Common myeloid progenitor, CD34-positive (primary cell): Measurements from ENCODE around the gene CD1D.

Experiments used
- CTCF ChIA-PET: fragments of 350-600 bp; sonication (Branson Sonifier 250); formaldehyde crosslinking; loops from one replicate; lab custom pipeline; 2021; ENCODE audit warnings: antibody characterized with exemption; lab: Charles Lee
- POLR2A ChIA-PET: fragments of 350-600 bp; sonication (Branson Sonifier 250); formaldehyde crosslinking; loops from one replicate; lab custom pipeline; 2021; ENCODE audit warnings: antibody characterized with exemption; lab: Charles Lee
- DNase-seq, 3 donors: peaks; one replicate each; pipeline versions ENCODE4 v3.0.0 to v3.0.0-alpha.2; 2013
- H3K27ac ChIP-seq, 2 experiments: 1 replicate in 1 of 2; 2 replicates in 1 of 2; pipeline ENCODE4 v1.7.0; 2013; ENCODE audit warnings: inconsistent platforms in 2 of 2, low read length in 2 of 2, mild to moderate bottlenecking in 2 of 2, low read depth in 1 of 2, moderate library complexity in 1 of 2; ENCODE audit not compliant: severe bottlenecking in 2 of 2, insufficient read depth in 1 of 2, poor library complexity in 1 of 2
- H3K27me3 ChIP-seq, 5 experiments: replicated peaks in 2 of 5; 1 replicate in 3 of 5; 2 replicates in 2 of 5; pipeline versions ENCODE4 v1.6.1 to v1.7.0; 2013; ENCODE audit warnings: low read length in 4 of 5, mild to moderate bottlenecking in 2 of 5, moderate library complexity in 2 of 5, inconsistent platforms in 1 of 5; ENCODE audit not compliant: insufficient read depth in 5 of 5, control insufficient read depth in 4 of 5
- H3K36me3 ChIP-seq, 4 experiments: 1 replicate in 2 of 4; 2 replicates in 2 of 4; pipeline versions ENCODE4 v1.6.1 to v1.7.0; 2013; ENCODE audit warnings: low read length in 3 of 4, control low read depth in 1 of 4, mild to moderate bottlenecking in 1 of 4; ENCODE audit not compliant: control insufficient read depth in 4 of 4, insufficient read depth in 4 of 4
- H3K4me1 ChIP-seq, 4 experiments: 1 replicate in 3 of 4; 2 replicates in 1 of 4; pipeline versions ENCODE4 v1.6.1 to v1.7.1; 2013; ENCODE audit warnings: low read length in 3 of 4, mild to moderate bottlenecking in 3 of 4, control low read depth in 1 of 4, inconsistent platforms in 1 of 4, moderate library complexity in 1 of 4; ENCODE audit not compliant: control insufficient read depth in 4 of 4, insufficient read depth in 4 of 4; ENCODE audit errors: control extremely low read depth in 1 of 4
- H3K4me3 ChIP-seq, 7 experiments: 1 replicate in 4 of 7; 2 replicates in 3 of 7; pipeline versions ENCODE4 v1.5.1 to v1.7.0; 2013; ENCODE audit warnings: mild to moderate bottlenecking in 7 of 7, low read length in 6 of 7, moderate library complexity in 6 of 7, inconsistent platforms in 2 of 7, low read depth in 2 of 7, control low read depth in 1 of 7; ENCODE audit not compliant: insufficient read depth in 4 of 7, control insufficient read depth in 1 of 7; ENCODE audit errors: extremely low read depth in 1 of 7
- H3K9me3 ChIP-seq, 5 experiments: 1 replicate in 4 of 5; 2 replicates in 1 of 5; pipeline versions ENCODE4 v1.6.1 to v1.7.1; 2013; ENCODE audit warnings: low read length in 4 of 5, mild to moderate bottlenecking in 2 of 5, inconsistent platforms in 1 of 5, low read depth in 1 of 5, moderate library complexity in 1 of 5; ENCODE audit not compliant: control insufficient read depth in 4 of 5, insufficient read depth in 2 of 5; ENCODE audit errors: control extremely low read depth in 1 of 5
- WGBS: methylation state at CpG from one replicate; pipeline ENCODE4 v1.1.5; 2013; ENCODE audit not compliant: insufficient coverage; 5-methylcytosine and 5-hydroxymethylcytosine counted together

The CD1D gene

GRCh38 chr1:158153746-158154444 lies 26.8 kb upstream of the CD1D start:
- no peak for DNase-seq
- Histone ChIP-seq H3K27me3 (peaks cover 0 to 7% (median 0%) of the 10 kb centered on the region in 5 experiments), H3K4me1 (peaks cover 3 to 18% (median 14%) of the 10 kb centered on the region in 4 experiments), H3K27ac (no peak overlapping the region), H3K4me3 (no peak overlapping the region), H3K36me3 (no peaks in the 10 kb centered on the region), H3K9me3 (no peaks in the 10 kb centered on the region)
- POLR2A ChIA-PET, result no interaction called here
- CTCF ChIA-PET, result interaction anchor here (0.6 kb wide), 1 partner anchor 161 kb away, joined by 3 read pairs; no protein-coding TSS in a partner anchor
- 63% methylated on average over 3 of the region's 5 CpGs for WGBS

GRCh38 chr1:158154501-158154900 lies 26.2 kb upstream of the CD1D start:
- Histone ChIP-seq H3K27me3 (peaks cover 0 to 7% (median 0%) of the 10 kb centered on the region in 5 experiments), H3K36me3 (no peaks in the 10 kb centered on the region), H3K27ac (no peak overlapping the region), H3K9me3 (no peaks in the 10 kb centered on the region), H3K4me3 (no peak overlapping the region), H3K4me1 (peaks cover 0 to 12% (median 9%) of the 10 kb centered on the region in 4 experiments)
- ChIA-PET CTCF (no interaction called here), POLR2A (no interaction called here)
- 100% methylated on average over 2 of the region's 3 CpGs for WGBS
- DNase-seq, result no peak

DNA sequence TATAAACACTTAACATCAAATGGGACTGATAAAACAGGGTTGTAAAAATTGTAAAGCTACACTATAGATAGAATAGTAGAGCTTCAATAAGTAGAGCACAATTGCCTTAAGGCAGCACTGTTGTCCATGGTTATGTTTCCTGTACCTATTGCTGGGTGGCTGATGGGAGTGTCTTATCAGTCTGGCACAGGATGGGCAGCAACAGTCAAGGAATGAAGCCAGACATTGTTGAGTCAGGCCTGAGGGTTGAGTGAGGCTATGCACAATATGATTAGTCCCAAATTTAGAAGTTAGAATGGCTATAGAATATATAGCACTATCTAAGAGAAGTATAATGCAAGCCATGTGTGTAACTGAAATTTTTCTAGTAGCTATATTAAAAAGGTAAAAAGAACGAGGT lies 25.0 kb upstream of the CD1D start:
- ChIA-PET CTCF (interaction anchor here (0.9 kb wide), 1 partner anchor 16 kb away, joined by 3 read pairs; no protein-coding TSS in a partner anchor), POLR2A (no interaction called here)
- Histone ChIP-seq H3K36me3 (no peaks in the 10 kb centered on the region), H3K4me3 (no peak overlapping the region), H3K9me3 (no peaks in the 10 kb centered on the region), H3K27me3 (peaks cover 0 to 7% (median 0%) of the 10 kb centered on the region in 5 experiments), H3K4me1 (peaks cover 0 to 2% (median 0%) of the 10 kb centered on the region in 4 experiments), H3K27ac (no peak overlapping the region)
- peak in 2 of 3 donors; percentile 35 to 63 for DNase-seq
- WGBS, result no CpG with 5 or more reads among the region's 1 CpG

DNA sequence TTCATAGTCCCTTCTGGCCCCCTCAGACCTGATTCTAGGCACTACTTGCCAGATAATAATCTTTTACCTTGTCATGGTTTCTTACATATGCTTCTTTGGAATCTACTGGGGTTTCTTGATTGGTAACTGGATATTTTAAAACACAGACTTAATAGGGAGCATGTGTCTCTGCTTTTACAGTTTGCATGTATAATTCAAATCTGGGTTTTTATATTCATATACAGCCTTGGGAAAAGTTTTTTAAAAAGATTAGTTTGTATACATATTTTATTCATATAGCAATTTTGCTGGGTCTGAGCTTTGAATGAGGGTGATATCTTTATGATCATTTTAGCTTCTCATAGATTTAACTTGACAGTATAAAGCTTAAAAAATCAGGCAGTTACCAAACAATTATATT lies 21.1 kb upstream of the CD1D start:
- POLR2A ChIA-PET, result no interaction called here
- DNase-seq, result no peak
- CTCF ChIA-PET, result no interaction called here

GRCh38 chr1:158161446-158161845 lies 19.2 kb upstream of the CD1D start:
- no CpG with 5 or more reads among the region's 2 CpGs for WGBS
- ChIA-PET CTCF (interaction anchor here (0.5 kb wide), 1 partner anchor 897 kb away, joined by 3 read pairs; no protein-coding TSS in a partner anchor), POLR2A (no interaction called here)
- Histone ChIP-seq H3K9me3 (no peaks in the 10 kb centered on the region), H3K4me3 (no peak overlapping the region), H3K36me3 (no peaks in the 10 kb centered on the region), H3K27me3 (no peaks in the 10 kb centered on the region), H3K4me1 (peaks cover 0 to 6% (median 0%) of the 10 kb centered on the region in 4 experiments), H3K27ac (no peak overlapping the region)
- no peak for DNase-seq

More for the DNA sequence above, 21.1 kb upstream of the CD1D start:
- H3K36me3 ChIP-seq, result no peaks in the 10 kb centered on the region
- H3K27ac ChIP-seq, result no peak overlapping the region
- no peaks in the 10 kb centered on the region for H3K9me3 ChIP-seq
- no peak overlapping the region for H3K4me3 ChIP-seq
- peaks cover 0 to 6% (median 0%) of the 10 kb centered on the region in 4 experiments for H3K4me1 ChIP-seq
- H3K27me3 ChIP-seq, result peaks cover 0 to 4% (median 0%) of the 10 kb centered on the region in 5 experiments

DNA sequence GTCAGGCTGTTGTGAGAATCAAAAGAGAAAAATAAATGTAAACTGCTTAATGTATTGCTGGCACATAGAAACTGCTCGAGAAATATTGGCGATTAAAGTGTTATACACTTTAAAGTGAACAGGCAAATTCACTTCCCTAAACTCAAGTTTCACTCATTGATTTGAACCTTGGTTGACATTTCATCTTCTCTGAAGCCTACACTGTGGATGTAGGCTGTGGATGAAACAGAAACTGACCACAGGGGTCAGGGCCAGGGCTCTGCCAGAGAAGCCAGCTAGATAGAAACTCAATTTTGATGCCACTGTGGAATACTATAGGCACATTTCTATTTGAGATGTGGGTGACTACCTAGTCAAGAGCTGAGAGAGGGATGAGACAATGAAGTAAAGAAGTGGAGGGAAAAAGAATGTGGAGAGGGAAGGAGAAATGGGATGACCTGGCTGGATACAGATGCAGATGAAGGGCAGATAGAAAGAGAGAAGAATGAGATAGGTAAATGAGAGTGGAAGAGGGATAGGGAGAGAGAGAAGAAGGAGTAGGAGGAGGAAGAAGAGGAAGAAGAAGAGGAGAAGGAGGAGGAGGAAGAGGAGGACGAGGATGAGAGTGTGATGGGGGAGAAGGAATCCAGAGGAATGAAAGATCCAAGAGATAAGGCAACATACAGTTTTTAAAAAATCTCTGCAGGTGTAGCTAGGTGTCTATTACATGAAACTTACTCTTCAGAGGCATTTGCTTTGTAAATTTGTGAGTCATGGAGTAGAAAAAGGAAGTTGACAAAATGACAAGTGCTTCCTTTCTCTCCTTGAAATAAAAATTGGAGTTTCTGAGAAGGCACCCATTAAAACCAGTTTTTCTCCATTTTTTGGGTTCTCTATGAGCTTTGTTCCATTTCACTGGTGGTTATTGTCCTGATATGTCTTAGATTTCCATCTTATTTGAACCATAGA lies 17.4 kb upstream of the CD1D start:
- Histone ChIP-seq H3K27me3 (peaks cover 0 to 2% (median 0%) of the 10 kb centered on the region in 5 experiments), H3K9me3 (no peaks in the 10 kb centered on the region), H3K4me1 (peaks cover 0 to 6% (median 0%) of the 10 kb centered on the region in 4 experiments), H3K36me3 (no peaks in the 10 kb centered on the region), H3K4me3 (no peak overlapping the region), H3K27ac (no peak overlapping the region)
- CTCF ChIA-PET, result interaction anchor here (0.9 to 1.4 kb wide), 2 partner anchors 173 to 200 kb away, joined by 3 read pairs; no protein-coding TSS in a partner anchor
- 29% methylated on average over 1 of the region's 3 CpGs for WGBS
- POLR2A ChIA-PET, result no interaction called here
- peak in 2 of 3 donors; percentile 30 to 44 for DNase-seq
